NCI-H2227 (cell line): ENCODE results near the gene FOXO1.

ENCODE experiments used
- DNase-seq: peaks from one replicate; lab custom pipeline; 2025; ENCODE audit not compliant: unreplicated experiment; lab: John Stamatoyannopoulos, UW

The FOXO1 gene

DNA sequence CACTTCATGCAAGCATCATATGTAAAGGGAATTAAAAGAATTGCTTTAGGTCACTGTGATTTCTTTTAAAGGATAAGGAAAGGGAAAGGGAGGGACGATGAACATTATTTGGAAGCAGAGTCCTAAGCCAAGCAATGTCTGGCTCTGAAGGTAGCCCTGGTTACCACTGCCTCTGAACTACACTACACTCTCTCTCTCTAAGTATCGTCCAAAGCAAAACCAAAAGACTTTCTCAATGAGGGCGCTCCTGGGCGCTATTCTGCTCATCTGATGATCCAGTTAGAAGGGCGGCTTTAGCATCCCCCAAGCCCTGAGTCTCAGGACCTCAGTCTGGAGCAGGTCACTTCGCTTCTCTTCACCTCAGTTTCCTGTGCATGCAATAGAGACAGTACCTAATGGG is 26.2 kb downstream of the FOXO1 start:
- no peak for DNase-seq

DNA sequence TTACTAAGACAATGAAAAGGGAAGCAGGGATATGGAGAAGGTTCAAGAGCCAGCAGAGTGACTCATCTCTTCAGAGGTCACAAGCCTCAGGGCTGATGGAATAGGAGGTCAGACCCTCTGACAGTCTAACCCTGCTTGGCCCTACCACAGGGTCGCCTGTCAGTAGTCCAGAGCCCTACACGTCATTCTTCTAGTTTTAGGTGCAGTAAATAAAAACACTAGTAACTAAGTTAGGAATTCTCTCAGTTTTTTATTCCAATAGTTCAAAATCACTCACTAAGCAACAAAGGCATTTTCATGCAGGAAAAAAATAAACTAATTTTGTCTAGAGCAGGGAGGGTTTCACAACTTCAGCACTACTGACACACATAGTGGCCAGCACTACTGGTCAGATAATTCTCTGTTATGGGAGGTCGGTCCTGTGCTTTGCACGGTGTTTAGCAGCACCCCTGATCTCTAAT is 27.2 kb downstream of the FOXO1 start:
- DNase-seq, result no peak

DNA sequence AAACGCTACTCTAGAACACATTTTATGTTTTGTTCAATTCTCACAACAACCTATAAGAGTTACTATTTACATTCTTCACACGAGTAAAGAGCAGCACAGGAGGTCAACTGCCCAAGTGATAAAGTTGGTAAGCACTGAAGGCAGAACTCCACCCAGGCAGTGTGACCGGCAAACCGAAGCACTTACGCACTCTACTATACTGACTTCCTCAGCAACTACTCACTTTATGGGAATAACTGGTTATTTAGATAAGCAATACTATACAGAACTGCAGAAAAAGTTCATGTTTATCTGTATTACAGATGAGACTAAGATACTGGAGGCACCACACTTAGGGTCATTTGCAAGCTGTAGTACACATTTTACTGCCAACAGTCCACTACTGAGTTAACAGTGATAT is 28.8 kb downstream of the FOXO1 start:
- no peak for DNase-seq

DNA sequence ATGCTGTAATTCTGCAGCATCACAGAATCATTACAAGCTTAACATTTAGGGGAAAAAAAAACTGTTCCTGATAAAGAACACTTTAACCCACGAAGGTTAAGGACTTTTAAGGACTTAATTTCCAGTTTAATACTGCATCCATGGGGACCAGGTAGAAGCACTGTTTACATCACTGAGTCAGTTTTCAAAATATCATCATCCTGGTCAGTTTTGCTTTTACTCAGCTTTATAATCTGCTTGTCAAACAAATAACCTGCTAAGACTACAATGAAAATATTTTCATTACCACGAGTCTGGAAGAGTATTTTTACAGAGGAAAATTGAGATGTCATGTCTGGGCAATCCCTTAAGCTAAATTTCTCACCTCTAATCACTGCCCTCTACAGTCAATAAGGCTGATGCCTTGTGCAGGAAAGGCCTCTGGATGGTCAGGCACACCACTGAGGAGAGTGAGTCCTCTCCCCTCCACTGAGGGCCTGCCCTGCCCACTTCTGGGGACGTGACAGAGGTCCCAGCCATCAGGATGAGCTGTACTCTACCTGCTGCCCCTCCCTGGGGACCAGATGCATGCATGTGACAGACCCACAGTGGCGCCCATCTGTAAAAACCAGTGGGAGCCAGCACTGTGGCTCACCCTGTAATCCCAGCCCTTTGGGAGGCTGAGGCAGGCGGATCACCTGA is 31.0 kb downstream of the FOXO1 start:
- no peak for DNase-seq

DNA sequence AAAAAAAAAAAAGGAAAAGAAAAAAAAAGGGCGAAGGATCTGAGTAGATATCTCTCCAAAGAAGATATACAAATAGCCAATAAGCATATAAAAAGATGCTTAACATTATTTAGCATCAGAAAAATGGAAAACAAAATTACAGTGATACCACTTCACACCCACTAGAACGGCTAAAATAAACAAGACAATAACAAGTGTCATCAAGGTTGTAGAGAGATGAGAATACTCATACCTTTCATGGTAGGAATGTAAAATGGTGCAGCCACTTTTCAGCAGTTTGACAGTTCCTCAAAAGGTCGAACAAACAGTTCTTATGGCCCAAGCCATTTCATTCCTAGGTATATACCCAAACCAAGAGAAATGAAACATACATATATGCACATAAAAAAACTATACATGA is 33.5 kb downstream of the FOXO1 start:
- no peak for DNase-seq

DNA sequence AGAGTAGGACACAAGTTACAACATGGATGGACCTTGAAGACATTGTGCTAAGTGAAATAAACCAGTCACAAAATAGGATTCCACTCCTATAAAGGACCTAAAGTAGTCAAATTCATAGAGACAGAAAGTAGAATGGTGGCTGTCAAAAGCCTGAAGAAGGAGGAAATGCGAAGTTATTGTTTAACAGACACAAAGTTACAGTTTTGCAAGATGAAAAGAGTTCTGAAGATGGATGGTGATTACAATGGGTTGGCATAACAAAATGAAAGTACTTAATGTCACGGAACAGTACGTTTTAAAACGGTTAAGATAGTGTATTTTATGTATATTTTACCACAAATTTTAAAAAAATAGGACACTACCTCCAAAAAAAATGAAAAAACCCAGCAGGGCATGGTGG is 34.8 kb downstream of the FOXO1 start:
- DNase-seq, result no peak

- DNase-seq, result no peak
Observed at GRCh38 chr13:40629678-40630384, 36.6 kb downstream of the FOXO1 start.

DNA sequence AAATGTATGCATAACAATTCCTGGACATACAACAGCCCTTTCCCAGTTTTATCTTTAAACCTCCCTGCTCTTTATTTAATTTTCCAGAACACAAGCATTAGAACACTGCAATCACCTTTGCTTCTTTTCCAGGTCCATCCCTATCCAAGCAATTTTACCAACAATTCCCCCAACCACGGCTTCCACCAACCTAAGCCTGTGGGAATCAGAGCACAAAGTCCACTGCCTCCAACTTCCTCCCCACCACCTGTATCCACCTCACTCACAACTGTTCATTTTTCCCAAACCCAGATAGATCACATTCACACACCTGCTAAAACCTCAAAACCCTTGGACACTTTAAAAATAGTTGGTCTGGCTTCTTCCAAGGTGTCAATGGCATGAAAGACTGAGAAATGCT is 39.5 kb downstream of the FOXO1 start:
- no peak for DNase-seq

GRCh38 chr13:40626561-40626960 is 39.9 kb downstream of the FOXO1 start:
- DNase-seq, result no peak

DNA sequence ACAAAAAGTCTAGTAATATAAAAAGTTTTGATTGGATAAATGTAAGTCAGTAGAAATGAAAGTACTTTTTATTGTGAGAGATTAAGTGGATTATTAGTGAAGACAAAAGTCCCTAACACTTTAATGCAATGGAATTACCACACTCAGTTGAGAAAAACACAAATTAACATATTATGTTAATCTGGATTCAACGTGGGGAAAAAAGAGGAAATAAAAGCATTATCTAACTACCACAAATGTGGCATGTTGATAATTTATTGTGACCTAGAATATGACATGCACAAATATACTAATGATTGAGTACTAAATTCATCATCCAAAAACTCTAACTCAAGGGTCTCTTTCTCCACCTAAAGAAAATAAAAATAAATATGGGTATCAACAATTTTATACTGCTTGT is 41.5 kb downstream of the FOXO1 start:
- no peak for DNase-seq

GRCh38 chr13:40624383-40624782 is 42.1 kb downstream of the FOXO1 start:
- DNase-seq, result no peak

DNA sequence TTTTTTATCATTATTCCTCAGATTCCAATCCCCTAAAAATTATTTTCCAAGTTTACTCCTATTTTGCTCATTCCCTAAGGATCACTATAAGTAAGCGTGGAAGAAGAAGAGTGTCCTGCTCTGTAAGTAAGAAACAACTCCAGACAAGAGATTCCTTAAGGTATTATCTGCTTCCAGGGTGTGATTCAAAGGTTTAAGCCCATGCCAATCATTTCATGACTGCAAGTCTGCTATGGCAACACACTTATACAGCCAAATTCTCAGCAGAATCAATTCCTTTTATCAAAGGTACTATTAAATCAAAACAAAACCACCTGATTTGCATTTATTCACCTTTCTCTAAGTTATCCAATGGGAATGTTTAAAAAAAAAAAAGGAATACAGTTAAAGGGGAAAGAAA is 43.7 kb downstream of the FOXO1 start:
- DNase-seq, result no peak

DNA sequence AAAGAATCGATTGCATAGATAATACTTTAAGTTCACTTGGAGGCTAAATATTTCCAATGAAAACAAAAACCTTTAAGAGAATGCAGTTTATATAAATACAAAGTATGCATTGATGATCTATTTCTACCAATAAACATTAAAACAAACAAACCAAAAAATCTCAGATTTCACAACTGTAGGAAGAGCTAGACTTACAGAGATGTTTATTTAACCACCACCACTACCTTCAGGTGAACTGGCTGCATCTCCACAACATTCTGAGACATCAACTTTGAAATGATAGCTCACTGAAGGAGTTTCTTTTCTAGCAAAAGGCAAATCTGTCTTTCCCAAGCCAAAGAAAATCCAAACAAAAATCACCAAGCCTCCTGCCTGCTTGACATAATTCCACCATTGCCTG is 44.2 kb downstream of the FOXO1 start:
- no peak for DNase-seq

DNA sequence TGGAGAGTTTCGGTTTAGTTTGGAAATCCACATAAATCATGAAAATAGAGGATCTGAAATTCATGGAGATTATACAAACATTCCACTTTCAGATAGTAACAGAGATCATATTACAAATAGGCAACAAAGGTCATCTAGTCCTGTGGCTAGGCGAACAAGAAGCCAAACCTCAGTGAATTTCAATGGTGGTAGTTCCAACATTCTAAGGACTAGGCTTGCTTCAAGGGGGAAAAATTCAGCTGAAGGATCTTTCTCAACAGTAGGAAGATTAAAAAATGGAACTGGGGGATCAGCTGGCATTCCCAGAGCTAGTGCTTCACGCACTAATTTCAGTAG is 47.0 kb downstream of the FOXO1 start:
- no peak for DNase-seq

DNA sequence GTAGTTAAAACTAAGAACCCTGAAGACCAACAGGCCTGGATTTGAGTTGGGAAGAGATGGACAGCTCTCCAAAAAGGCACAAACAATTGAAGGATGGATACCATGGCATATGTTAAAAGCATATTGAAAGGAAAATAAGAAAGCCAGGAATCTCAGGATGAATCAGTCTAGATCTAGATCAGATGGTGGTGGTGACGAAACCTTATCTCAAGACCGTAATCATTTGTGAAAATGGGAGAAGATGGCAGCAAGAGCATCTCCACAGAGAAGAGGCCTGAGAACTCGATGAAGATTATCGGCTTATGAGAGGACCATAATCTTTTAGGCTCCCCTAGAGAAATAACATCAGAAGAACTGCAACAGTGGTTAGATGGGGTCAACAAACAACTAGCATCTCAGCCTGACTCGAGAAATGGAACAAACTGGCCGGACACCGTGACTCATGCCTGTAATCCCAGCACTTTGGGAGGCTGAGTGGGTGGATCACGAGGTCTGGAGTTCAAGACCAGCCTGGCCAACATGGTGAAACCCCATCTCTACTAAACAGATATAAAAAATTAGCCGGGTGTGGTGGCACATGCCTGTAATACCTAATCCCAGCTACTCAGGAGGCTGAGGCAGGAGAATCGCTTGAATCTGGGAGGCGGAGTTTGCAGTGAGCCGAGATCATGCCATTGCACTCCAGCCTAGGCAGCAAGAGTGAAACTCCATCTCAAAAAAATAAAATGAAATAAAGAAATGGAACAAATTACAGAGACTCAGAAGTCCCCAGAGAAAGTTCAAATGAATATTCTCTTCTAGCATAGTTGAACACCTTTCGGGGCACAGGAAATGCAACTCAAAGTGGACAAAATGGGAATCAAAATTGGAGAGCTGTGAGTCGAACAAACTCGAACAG is 47.6 kb downstream of the FOXO1 start:
- DNase-seq, result no peak

- no peak for DNase-seq
Observed at GRCh38 chr13:40617801-40618356, 48.6 kb downstream of the FOXO1 start.

DNA sequence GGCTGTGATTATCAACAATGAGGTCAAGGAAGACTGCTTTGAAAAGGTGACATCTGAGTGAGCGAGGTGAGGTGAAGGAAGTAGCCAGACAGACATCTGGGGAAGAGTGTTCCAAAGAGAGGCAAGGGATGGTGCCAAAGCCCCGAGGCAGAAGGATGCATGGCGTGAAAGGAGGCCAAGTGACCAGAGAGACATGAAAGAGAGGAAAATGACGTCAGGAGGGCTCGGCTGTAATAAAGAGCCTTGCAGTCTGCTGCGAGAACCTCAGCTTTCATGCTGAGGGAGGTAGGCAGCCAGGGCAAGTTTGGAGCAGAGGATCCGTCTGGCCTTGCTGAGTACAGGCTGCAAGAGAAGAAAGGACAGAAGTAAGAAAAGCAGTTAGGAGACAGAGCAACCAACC is 50.8 kb downstream of the FOXO1 start:
- DNase-seq, result no peak

DNA sequence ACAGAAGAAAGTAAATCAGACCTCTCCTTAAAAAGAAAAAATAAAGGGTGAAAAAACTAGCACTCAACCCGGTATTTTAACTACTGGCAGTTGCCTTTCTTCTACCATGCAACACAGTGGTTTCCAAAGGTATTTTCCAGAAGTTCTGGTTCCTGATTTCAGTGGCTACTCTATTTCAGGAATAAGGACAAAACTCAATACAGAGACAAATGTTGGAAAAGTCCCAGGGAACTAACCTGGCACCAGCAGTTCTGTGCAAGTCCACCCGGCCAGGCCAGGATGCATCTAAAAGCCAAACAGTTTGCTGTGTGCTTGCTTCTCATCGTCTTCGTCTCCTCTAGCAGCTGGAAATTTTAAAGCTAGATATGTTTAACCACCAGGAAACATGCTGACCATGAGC is 52.5 kb downstream of the FOXO1 start:
- no peak for DNase-seq

DNA sequence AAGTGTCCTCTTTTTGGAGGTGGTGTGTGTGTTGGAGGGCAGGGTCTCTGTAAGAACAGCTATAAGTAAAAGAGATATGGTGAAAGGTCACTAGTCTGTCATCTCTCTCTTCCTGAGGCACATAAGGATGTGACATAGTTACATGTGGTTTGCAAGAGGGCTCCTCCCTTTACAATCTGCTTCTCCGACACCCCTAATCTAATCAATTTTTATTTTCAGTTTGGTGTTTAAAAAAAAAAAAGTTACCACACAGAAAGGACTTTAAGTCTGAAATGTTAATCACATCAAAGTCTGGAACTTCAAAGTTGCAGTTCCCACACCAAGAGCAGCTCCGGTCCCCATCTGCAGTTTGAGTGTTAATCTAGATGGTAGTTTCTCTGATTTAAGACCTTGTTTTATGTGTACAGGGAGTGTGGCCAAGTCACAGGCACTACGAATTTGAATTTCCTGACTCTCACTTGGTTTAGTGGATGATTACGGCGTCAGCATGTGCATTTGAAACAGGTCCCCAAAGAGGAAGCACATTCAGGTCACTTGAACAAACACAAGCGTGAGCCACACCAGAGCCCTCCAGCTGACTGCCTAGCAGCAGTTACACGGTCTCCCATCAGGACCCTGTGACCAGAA is 53.1 kb downstream of the FOXO1 start:
- DNase-seq, result no peak

GRCh38 chr13:40612041-40612440 is 54.4 kb downstream of the FOXO1 start:
- DNase-seq, result no peak

GRCh38 chr13:40611635-40612034 is 54.8 kb downstream of the FOXO1 start:
- DNase-seq, result no peak
